ENCODE measurements around the gene TMEM132D.

DNA sequence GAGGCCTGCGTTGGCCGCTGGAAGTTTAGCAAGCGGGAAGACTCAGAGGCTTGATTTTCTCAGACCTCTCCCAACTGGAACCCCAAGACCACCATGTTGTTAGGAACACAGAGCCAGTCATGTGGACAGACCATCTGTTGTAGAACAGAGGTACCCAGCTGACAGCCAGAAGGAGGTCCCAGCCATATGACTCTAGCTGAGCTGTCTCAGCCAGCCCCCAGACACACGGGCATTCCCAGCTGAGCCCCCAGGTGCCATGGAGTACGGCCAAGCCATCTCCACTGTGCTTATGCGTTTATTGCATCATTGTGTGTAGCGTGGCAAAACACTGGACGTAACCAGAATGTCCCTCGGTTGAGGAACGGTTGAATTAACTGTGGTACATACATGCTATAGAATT lies 421.9 kb downstream of the TMEM132D start:
- TF ChIP-seq EZH2phosphoT487 (IDR thresholded peaks at IDR 0.05; ENCODE audit: low read depth, severe bottlenecking, unreplicated experiment), result no peak
- TF ChIP-seq, protein P1, sequence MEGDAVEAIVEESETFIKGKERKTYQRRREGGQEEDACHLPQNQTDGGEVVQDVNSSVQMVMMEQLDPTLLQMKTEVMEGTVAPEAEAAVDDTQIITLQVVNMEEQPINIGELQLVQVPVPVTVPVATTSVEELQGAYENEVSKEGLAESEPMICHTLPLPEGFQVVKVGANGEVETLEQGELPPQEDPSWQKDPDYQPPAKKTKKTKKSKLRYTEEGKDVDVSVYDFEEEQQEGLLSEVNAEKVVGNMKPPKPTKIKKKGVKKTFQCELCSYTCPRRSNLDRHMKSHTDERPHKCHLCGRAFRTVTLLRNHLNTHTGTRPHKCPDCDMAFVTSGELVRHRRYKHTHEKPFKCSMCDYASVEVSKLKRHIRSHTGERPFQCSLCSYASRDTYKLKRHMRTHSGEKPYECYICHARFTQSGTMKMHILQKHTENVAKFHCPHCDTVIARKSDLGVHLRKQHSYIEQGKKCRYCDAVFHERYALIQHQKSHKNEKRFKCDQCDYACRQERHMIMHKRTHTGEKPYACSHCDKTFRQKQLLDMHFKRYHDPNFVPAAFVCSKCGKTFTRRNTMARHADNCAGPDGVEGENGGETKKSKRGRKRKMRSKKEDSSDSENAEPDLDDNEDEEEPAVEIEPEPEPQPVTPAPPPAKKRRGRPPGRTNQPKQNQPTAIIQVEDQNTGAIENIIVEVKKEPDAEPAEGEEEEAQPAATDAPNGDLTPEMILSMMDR (IDR thresholded peaks at IDR 0.05; ENCODE audit: poor library complexity), result no peak
- no peak for TF ChIP-seq EZH2 (IDR thresholded peaks at IDR 0.05; ENCODE audit: borderline replicate concordance)
